Gastrocnemius medialis (tissue), 4 donors: ENCODE measurements around the gene FBLN1. TPM values are rescaled to one million over a fixed set of nuclear protein-coding genes. Genes with fewer than 3 reads are reported as not detected.

ENCODE experiments used
- ATAC-seq, 2 donors: fragments of 150-250 bp; one replicate each; pipeline ENCODE4 v1.9.1; 2016
- DNase-seq, 2 donors: peaks; one replicate each; pipeline ENCODE4 v3.0.0-alpha.2; 2019
- H3K27ac ChIP-seq, 4 donors: fragments of 200-600 bp; sonication (generic); 1 replicate in 1 of 4; 2 replicates in 3 of 4; pipeline ENCODE4 v1.5.1; 2016 to 2018; ENCODE audit warnings: mild to moderate bottlenecking in 2 of 4, moderate library complexity in 1 of 4
- H3K27me3 ChIP-seq, 3 donors: fragments of 200-600 bp; sonication (generic) in 2 of 3; 1 replicate in 1 of 3; 2 replicates in 2 of 3; pipeline versions ENCODE4 v1.5.1 to v1.6.0; 2016 to 2019; ENCODE audit warnings: mild to moderate bottlenecking in 1 of 3, moderate library complexity in 1 of 3
- H3K36me3 ChIP-seq, 2 donors: fragments of 200-600 bp; sonication (generic) in 1 of 2; one replicate each; pipeline ENCODE4 v1.5.1; 2017 to 2018
- H3K4me1 ChIP-seq, 2 donors: fragments of 200-600 bp; sonication (generic) in 1 of 2; one replicate each; pipeline ENCODE4 v1.5.1; 2016 to 2017; ENCODE audit warnings: mild to moderate bottlenecking in 2 of 2
- H3K4me3 ChIP-seq, 4 donors: fragments of 200-600 bp; sonication (generic) in 3 of 4; 1 replicate in 1 of 4; 2 replicates in 3 of 4; pipeline ENCODE4 v1.5.1; 2016 to 2019; ENCODE audit warnings: mild to moderate bottlenecking in 2 of 4
- H3K9me3 ChIP-seq, 3 donors: fragments of 200-600 bp; sonication (generic) in 2 of 3; 1 replicate in 1 of 3; 2 replicates in 2 of 3; pipeline ENCODE4 v1.5.1; 2016 to 2019
- POLR2A ChIP-seq, 2 donors: fragments of 450-650 bp; IDR thresholded peaks; one replicate each; pipeline ENCODE4 v1.6.1; 2017; ENCODE audit warnings: antibody characterized with exemption in 2 of 2, mild to moderate bottlenecking in 2 of 2, moderate library complexity in 2 of 2
- in situ Hi-C, 4 donors: fragments of 200-750 bp; cut with MboI; loops; one replicate each; pipeline versions ENCODE4 v1.15.0 to v1.8.0; 2017; ENCODE audit warnings: low sequenced_read_pairs in 4 of 4
- intact Hi-C: fragments of 100-400 bp; cut with DNase I; formaldehyde crosslinking; loops from one replicate; pipeline ENCODE4 v1.15.1; 2023; ENCODE audit warnings: low total_unique reads
- total RNA-seq, 4 donors: library from RNA; depleted of rRNA; stranded (reverse); fragments of >200 nt; gene quantifications; one replicate each; pipeline versions ENCODE4 v1.1.0 to v1.2.3, GENCODE V29; 2016
- TF ChIP-seq, protein P1 (sequence below), 5 experiments: fragments of 450-650 bp in 3 of 5; fragments of 200-600 bp in 2 of 5; sonication (generic) in 2 of 5; IDR thresholded peaks in 4 of 5; conservative IDR thresholded peaks in 1 of 5; 1 replicate in 4 of 5; 2 replicates in 1 of 5; pipeline ENCODE4 v1.5.1; 2016 to 2019; ENCODE audit warnings: antibody characterized with exemption in 5 of 5, mild to moderate bottlenecking in 3 of 5, moderate library complexity in 3 of 5

Gene FBLN1
- total RNA-seq, 4 donors from 2014 or later = 12.5 to 37.1 (median 19.2) TPM

DNA sequence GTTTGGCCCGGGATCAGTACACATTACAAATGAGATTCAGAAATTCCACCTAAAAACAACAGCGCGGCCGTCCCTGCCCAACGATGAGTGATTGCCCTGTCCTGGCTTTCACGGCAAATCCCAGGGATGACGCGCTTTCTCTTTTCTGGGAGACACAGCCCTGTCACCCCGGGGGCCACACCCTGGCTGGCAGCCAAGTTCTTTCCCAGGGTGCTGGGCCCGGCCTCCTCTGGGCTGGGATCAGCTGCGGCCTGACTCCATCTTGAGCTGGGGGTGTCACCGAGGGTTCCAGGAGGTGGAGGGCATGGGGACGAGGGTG, 82.7 kb downstream of the FBLN1 start:
- no peak for TF ChIP-seq POLR2A (IDR thresholded peaks at IDR 0.05)
- TF ChIP-seq, protein P1, sequence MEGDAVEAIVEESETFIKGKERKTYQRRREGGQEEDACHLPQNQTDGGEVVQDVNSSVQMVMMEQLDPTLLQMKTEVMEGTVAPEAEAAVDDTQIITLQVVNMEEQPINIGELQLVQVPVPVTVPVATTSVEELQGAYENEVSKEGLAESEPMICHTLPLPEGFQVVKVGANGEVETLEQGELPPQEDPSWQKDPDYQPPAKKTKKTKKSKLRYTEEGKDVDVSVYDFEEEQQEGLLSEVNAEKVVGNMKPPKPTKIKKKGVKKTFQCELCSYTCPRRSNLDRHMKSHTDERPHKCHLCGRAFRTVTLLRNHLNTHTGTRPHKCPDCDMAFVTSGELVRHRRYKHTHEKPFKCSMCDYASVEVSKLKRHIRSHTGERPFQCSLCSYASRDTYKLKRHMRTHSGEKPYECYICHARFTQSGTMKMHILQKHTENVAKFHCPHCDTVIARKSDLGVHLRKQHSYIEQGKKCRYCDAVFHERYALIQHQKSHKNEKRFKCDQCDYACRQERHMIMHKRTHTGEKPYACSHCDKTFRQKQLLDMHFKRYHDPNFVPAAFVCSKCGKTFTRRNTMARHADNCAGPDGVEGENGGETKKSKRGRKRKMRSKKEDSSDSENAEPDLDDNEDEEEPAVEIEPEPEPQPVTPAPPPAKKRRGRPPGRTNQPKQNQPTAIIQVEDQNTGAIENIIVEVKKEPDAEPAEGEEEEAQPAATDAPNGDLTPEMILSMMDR (IDR thresholded peaks at IDR 0.05 in 4 of 5, conservative IDR thresholded peaks at IDR 0.05 in 1 of 5) = no peak
- no peak for DNase-seq
- Histone ChIP-seq H3K27ac (no peak overlapping the region), H3K9me3 (no peaks in the 10 kb centered on the region), H3K4me1 (no peaks in the 10 kb centered on the region), H3K4me3 (no peak overlapping the region), H3K36me3 (no peaks in the 10 kb centered on the region), H3K27me3 (peaks cover 0 to 3% (median 0%) of the 10 kb centered on the region in 3 donors)
- in situ Hi-C loops (no loop called here), intact Hi-C loops (no loop called here)
- ATAC-seq = no peak

DNA sequence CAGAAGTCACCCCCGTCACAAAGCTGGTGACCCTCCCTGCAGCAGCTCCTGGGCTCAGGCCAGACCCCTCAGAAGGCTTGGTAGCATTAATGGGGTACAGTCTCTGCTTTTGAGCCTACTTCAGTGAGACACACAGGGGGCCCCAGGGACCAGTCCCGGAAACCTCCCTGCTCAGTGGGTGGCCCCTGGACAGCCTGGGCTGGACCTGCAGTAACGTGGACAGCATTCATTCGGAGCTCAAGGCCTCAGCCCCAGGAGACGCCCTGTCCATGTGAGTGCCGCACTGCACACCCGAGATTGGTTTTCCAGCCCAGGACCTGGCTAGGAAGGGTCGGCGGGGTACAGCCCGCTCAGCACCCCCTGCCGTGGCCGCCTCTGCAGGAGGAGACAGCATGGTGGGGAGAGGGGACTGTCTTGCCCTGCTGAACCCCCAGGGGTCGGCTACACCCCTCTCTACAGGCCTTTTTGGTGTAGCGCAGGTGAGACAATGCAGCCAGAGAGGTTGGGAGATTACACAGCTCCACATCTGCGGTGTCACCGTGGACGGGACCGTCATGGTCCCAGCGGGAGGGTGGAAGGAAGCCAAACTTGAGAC, 83.4 kb downstream of the FBLN1 start:
- Histone ChIP-seq H3K27ac (no peak overlapping the region), H3K4me1 (no peaks in the 10 kb centered on the region), H3K36me3 (no peaks in the 10 kb centered on the region), H3K27me3 (peaks cover 0 to 3% (median 0%) of the 10 kb centered on the region in 3 donors), H3K9me3 (no peaks in the 10 kb centered on the region), H3K4me3 (no peak overlapping the region)
- TF ChIP-seq, protein P1 (IDR thresholded peaks at IDR 0.05 in 4 of 5, conservative IDR thresholded peaks at IDR 0.05 in 1 of 5) = no peak
- no peak for TF ChIP-seq POLR2A (IDR thresholded peaks at IDR 0.05)
- in situ Hi-C loops = no loop called here
- ATAC-seq (no peak), DNase-seq (no peak)
- intact Hi-C loops = no loop called here

DNA sequence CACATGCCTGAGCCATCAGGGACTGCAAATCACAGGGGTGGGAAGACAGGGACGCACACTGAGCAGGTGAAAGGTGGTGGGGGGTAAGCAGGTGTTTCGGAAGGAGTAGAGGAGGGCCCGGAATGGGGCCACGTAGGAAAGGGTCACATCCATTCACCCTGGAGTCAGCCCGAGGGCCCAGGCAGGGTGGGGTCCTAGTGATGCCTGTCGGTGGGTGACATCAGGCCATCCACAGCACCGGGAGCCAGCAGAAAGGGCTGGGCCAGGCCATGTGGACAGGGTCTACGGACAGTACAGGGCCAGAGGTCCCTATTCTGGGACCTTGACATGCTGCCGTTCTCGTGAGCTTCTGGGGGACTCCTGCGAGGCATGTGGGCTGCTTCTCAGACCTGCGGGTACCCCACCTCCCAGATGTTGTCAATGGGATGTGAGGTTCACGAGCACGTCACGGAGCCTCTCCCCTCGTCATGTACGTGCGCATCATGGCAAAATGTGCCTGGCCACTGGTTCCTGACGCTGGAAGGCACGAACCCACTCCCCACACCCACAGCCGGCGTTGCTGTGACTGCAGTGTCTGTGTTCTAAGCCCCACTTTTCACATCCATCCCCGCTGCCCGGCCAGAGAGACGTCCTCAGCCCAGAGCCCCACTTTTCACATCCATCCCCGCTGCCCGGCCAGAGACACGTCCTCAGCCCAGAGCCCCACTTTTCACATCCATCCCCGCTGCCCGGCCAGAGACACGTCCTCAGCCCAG, 84.1 kb downstream of the FBLN1 start:
- Histone ChIP-seq H3K27ac (no peak overlapping the region), H3K36me3 (no peaks in the 10 kb centered on the region), H3K4me1 (no peaks in the 10 kb centered on the region), H3K27me3 (peaks cover 0 to 3% (median 0%) of the 10 kb centered on the region in 3 donors), H3K9me3 (no peaks in the 10 kb centered on the region), H3K4me3 (no peak overlapping the region)
- intact Hi-C loops (no loop called here), in situ Hi-C loops (no loop called here)
- DNase-seq (no peak), ATAC-seq (no peak)
- TF ChIP-seq, protein P1 (IDR thresholded peaks at IDR 0.05 in 4 of 5, conservative IDR thresholded peaks at IDR 0.05 in 1 of 5) = no peak
- TF ChIP-seq POLR2A (IDR thresholded peaks at IDR 0.05) = no peak

DNA sequence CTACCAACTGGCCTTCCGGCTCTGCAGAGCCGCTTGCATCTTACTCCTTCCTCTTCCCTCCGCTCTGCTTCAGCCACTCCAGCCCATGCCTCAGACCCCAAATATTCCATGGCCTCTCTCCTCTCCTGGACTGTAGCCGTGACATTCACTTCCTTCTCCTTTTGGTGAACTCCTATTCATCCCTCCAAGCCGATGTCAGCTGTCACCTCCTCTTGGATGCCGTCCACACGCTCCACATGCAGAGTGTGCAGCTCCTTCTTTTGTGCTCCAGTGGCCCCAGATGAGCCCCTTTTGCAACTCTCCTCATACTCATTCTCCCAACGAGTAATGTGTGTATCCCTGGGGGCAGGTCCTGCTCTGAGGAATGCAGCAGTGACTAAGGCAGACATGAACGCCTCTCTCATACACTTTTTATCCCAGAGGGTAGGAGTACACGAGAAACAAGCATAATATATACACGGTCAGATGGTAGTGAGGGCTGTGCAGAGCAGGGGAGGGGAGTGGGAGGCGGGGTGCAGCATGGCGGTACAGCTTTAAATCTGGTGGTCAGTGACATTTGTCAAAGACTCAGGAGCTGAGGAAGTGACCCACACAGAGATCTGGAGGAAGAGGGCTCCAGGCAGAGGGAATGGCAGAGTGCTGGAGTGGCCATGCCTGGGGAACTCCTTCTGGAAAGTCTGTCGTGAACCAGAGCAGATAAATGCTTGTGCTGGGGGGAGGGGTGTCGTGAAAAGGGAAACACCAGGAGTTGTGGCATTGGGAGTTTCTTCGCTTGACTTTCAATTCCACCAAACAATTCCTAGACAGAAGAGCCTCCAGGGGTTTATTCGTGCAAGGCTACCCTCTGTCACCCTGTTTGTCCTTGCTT, 85.2 kb downstream of the FBLN1 start:
- H3K4me3 ChIP-seq = no peak overlapping the region
- peaks cover 0 to 3% (median 0%) of the 10 kb centered on the region in 3 donors for H3K27me3 ChIP-seq
- H3K4me1 ChIP-seq = no peaks in the 10 kb centered on the region
- no peaks in the 10 kb centered on the region for H3K36me3 ChIP-seq
- ATAC-seq (no peak), DNase-seq (no peak)
- H3K9me3 ChIP-seq = no peaks in the 10 kb centered on the region
- TF ChIP-seq, protein P1 (IDR thresholded peaks at IDR 0.05 in 4 of 5, conservative IDR thresholded peaks at IDR 0.05 in 1 of 5) = no peak
- no peak for TF ChIP-seq POLR2A (IDR thresholded peaks at IDR 0.05)
- in situ Hi-C loops = no loop called here
- H3K27ac ChIP-seq = no peak overlapping the region
- intact Hi-C loops = no loop called here
